ENCODE results near the gene SLC2A4.
"Not testable (repeated sequence)": the region's sequence is repeated elsewhere in the genome, so short reads cannot be mapped to it uniquely, and the experiment has no call there.

SLC2A4 gene

DNA sequence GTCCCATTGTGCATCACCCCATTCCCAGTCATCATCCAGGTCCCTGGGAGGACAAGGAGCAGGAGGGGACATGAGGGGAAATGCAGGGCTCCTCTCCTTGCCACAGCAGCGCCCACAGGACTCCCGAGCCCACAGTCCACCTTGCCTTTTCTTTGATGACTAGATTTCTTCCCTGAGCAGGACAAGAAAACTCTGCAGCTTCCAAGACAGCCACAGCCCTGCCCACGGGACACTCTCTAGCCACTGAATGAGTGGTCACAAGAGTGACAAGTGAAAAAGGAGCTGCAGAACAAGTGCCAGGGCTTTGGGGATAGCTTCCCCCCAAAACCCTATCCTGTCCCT lies 42.9 kb downstream of the SLC2A4 start:
- DNase-seq (ENCODE audit: low spot score): no peak

DNA sequence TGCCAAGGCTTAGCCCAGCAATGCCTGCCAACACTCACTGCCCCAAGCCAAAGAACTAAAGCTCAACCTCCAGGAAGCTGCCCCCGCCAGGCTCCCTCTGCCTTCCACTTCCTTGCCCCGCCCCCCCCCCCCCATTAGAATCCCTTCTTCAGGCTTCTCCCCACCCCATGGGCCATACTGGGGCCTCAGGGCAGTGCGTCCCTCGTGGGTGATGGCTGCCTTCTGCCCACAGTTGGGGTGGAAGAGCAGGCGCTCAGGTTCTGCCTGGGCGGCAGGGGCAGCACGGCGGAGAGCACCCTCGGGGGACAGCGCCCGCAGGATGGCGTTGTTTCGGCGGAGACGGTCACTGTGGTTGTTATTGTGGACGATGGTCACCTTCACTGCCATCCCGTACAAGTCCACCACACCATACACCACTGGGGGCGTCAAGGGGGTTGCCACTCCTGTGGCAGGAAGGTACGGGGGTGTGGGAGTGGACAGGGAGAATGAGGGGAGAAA lies 43.6 kb downstream of the SLC2A4 start:
- no peak for DNase-seq (ENCODE audit: low spot score)

DNA sequence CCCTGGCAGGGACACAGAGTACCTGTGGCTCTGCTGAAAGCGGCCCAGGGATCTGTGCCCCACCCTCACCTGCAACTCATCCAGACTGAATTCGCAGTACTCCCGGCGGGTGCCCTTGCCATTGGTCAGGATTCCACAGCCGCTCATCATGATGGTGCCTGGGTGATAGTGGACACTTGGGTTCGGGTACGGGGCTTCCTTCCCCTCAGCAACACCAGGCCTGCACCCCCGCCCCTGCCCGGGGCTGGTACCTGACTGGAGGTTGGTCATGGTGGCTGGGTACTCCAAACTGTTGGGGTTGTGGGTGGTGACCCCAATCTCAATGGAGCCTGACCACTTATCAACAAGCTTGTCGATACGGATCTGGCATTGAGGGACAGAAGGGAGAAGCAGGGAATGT lies 44.7 kb downstream of the SLC2A4 start:
- no peak for DNase-seq (ENCODE audit: low spot score)

DNA sequence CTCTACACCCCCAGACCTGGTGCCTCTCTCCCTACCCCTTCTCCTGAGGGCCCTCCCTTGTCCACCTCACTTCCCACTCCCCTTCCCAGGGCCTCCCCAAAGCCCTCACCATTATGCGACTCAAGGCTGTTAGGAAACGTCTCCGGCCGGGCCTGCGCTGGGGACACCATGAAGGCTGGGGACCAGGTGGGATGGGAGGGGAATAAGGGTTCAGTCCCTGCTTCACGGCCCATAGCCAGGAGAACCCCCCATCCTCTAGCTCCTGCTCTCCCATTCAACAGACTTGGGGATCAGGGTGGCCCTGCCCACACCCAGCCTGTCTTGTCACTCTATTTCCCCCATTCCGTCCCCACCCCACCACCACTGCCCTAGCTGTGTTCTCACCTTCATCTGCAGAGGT lies 45.5 kb downstream of the SLC2A4 start:
- DNase-seq (ENCODE audit: low spot score): no peak

DNA sequence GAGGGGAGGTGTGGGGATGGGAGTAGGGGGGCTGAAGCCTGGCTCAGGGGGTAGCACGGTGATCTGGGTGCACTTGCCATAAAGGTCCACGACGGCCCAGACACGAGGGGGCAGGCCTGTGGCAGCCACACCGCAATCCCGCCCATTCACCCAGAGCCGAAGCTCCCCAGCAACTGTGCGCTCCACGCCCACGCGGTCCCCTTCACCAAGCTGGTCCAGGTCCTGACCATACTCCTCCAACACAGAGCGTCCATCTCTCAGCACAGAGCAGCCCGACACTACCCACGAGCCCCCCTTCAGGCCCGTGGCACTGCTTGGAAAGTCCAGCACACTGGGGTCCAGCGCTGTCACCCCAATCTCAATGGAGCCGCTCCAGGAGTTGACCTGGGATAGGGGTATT lies 46.0 kb downstream of the SLC2A4 start:
- no peak for DNase-seq (ENCODE audit: low spot score)

DNA sequence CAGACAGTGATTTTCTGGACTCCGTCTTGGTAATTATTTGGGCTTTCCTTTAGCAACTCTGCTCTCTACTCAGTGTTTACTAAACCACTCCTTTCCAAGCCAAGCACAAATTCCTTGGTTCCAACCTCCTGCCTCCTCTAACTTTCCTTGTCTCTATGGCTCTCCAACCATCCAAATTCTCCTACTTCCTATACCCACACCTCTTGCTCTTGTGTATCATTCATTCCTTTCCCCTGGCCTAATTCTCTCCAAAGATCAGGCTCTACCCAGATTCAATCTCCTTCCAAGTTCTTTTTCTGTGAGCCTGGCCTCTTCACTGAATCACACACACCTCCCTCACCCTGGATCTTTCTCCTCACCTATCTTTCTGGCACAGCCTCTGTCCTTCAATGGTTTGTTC lies 46.5 kb downstream of the SLC2A4 start:
- no peak for DNase-seq (ENCODE audit: low spot score)

DNA sequence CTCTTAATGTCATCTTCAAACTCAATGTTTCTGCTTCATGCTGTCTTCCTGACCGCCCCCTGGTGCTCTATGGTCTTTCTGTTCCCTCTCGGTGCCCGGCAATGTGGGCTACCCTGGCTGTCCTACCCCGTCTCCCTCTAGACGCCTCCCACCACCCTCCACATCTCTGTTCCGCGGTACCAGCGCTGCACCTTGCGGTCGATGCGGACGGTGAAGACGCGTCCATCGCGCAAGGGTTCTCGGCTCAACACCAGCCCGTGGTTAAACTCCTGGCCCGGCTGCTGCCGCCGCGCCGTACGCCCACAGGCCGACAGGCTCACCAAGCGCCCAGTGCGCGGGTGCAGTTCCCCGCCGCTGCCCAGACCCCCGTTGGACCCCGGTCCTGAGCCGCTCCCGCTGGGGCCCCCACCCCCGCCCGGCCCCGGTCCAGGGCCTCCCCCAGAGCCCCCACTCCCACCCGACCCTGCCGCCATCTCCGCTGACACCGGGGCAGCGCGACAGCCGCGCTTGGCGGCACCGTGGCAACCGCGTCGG lies 47.4 kb downstream of the SLC2A4 start, which contains the start of gene NEURL4:
Gene NEURL4, minus strand, starts transcription at position 496 of the 534 bp plus-strand sequence. Its CDS starts 23 bp downstream, at position 473.
- no peak for DNase-seq (ENCODE audit: low spot score)

DNA sequence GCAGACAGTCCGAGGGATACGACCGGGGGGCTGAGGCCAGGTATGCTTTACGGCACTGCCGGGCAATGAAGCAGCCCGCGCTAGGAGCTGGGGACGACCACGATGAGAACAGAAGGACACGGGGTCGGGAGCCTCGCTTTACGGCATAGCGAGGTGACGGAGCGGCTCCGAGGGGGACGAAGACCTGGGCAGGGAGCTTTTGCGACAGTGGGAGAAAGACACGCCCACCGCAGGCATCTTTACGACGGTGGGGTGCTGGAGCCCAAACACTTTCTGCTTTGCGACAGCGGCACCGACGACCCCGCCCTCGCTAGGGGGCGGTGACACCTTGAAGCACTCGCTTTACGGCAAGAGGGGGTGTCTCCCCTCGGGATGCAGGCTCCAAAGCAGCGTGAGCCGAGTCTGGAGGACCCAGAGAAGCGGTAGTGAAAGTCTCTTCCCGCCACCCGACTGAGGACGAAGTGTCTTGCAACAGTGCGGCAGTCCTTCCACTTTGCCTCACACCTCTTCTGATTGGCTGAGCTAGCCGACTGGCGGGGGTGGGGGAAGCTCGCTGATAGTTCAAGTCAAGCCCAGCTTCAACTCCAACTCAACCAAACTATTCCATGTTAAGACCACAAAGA lies 48.0 kb downstream of the SLC2A4 start:
- DNase-seq (ENCODE audit: low spot score): peak; percentile 97

DNA sequence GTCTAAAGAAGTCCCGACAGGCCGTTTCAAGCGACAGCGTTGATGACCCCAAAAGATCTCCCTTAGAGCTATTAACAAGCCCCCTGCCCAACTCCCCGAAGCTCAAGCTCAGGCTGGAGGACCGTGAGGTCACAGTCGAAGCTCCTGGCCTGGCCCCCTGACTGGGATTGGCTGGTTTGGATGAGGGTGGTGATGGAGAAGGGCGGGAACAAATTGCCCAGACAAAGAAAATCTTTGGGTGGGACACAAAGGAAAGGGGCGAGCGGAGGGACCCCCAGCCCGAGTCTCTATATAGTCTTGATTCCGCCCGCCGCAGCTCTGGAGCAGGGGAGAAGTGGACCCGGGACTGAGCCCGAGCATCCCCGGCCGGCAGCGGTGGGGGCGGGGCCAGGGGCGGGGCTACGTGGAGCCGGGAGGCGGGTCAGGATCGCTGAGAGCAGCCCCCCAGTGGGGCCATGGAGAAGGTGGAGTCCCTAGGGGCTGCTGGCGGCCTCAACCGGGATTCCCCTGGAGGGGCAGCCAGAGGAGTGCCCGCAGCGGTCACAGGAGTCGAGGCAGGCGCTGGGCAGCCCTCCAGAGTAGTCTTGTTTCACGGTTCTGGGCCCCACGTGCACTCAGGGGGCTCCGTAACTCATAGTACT lies 48.6 kb downstream of the SLC2A4 start:
- peak; percentile 87 for DNase-seq (ENCODE audit: low spot score)

DNA sequence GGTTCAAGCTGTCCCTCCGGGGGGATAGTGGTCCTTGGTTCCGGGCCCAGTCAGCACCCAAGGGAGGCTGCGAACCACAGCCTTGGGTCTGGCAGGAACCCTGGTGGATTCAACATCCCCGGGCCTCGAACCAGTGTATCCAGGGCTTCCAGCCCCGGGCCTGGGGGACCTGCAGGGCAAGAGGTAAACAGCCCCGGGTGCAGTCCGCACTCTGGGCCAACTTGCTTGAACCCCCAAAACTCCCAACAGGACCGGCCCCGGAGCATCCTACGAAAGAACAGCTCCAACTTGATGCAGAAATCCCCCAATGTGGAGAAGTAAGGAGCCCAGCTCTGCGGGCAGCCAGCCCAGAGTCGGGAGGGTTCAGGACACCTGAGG lies 49.1 kb downstream of the SLC2A4 start:
- DNase-seq (ENCODE audit: low spot score): no peak

DNA sequence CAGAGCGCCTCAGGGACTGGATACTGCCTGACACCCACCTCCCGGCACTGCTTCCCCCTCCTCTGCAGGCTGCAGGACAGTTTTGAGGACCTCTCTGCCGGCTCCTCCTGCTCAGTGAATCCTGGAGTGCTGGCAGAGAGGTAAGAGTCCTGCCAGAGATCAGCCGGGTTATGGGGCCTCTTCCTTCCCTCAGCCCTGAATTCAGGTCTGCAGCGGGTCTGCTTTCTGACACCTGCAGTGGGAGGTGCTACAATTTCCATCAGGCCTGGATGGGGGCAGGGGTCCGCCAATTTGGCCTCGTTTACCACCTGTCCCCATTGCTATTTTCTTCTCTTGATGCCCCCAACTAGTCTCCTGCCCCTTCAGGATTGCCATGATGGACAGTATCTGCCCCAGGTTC lies 50.6 kb downstream of the SLC2A4 start:
- no peak for DNase-seq (ENCODE audit: low spot score)

DNA sequence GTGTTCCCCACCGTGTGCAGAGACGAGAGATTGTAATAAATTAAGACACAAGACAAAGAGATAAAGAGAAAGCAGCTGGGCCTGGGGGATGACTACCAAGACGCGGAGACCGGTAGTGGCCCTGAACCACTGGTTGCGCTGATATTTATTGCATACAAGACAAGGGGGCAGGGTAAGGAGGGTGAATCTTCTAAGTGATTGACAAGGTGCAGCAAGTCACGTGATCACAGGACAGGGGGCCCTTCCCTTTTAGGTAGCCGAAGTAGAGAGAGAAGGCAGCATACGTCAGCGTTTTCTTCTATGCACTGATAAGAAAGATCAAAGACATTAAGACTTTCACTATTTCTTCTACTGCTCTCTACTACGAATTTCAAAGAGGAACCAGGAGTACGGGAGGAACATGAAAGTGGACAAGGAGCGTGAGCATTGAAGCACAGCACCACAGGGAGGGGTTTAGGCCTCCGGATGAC lies 51.1 kb downstream of the SLC2A4 start:
- not testable (repeated sequence) for DNase-seq (ENCODE audit: low spot score)

DNA sequence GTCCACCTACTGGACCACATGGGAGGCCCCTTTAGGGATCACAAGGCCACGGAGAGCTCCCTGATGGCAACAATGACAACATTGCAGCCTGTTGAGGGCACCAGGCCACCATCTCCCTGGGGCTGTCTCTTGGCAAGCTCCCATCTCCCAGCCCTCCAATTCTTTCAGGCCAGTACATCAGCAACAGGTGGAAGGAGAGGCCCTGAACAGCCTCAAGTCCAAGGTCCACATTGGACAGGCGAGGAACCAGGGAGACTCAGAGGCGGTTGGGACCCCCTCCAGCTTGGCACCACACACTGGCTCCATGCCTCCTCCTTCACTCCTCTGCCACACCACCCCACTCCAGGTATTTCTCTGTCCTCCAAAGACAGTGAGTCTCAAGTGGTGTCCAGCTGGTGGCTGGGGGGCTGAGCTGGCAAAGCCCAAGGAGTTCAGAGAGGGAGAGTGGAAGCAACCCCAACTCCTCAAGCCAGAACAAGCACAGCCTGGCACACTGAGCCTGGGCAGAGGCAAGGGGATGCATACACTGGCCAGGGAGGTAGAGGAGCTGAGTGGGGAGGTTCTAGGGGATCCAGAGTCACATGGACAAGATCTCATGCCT lies 53.5 kb downstream of the SLC2A4 start:
- DNase-seq (ENCODE audit: low spot score): no peak

DNA sequence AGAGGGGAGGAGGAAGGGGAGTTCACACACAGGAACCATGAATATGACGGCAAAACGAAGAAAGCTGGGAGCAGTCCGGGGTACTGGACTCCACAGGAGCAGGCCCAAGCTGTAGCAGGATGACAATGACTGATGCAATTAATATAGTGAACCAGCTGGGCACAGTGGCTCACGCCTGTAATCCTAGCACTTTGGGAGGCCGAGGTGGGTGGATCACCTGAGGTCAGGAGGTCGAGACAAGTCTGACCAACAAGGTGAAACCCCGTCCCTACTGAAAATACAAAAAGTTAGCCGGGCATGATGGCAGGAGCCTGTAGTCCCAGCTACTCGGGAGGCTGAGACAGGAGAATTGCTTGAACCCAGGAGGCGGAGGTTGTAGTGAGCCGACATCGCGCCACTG lies 54.2 kb downstream of the SLC2A4 start:
- not testable (repeated sequence) for DNase-seq (ENCODE audit: low spot score)

DNA sequence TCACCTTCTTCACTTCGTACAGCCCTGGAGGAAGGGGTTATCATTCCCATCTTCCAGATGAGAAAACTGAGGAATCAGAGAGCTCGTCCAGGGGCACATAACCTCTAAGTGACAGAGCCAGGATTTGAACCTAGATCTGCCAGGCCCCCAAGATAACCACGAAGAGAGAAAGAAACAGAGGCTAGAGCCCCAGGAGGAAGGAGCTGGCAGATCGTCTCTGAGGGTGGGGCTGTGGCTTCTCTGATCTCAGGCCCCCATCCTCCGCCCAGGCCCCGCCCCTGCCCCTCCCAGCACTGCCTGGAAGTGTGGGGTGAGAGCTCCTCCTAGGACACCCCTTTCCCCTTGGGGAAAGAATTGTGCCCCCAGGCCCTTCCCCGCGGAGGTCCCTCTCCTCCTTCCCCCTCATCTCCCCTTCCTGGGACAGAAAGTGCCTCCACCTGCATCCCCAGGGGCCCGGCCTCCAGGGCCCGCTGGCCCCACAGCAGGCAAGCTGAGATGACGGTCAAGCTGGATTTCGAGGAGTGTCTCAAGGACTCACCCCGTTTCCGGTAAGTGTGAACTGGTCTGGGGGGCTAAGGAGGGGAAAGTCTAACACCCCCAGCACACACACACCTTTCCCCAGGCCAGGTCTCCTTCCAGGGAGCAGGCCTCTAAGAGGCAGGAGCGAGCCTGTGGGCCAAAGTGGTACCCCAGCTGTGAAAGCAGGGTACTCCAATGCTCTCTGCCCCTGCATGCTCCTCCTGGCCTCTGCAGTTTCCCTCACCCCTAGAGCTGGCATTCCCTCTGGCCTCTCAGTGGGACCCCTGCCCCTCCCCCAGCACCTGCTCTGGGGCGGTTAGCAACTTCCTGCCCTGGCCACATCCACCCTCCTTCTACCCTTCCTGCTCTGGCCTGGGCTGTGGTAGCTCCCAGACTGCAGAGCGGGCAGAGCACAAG lies 55.0 kb downstream of the SLC2A4 start, which contains the start of gene ACAP1:
Gene ACAP1, plus strand, starts transcription at position 290 of the 936 bp plus-strand sequence. Its CDS starts 206 bp downstream, at position 496.
- no peak for DNase-seq (ENCODE audit: low spot score)

DNA sequence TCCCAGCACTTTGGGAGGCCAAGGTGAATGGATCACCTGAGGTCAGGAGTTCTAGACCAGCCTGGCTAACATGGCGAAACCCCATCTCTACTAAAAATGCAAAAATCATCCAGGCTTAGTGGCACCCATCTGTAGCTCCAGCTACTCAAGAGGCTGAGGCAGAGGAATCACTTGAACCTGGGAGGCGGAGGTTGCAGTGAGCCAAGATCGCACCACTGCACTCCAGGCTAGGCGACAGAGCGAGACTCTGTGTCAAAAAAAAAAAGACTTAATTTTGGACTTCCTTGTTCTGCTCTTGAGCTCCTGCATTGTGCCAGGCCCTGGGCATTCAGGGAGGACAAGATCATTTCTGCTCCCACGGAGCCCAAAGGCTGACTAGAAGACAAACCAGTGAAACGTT lies 56.1 kb downstream of the SLC2A4 start:
- DNase-seq (ENCODE audit: low spot score): not testable (repeated sequence)

Data from AG20443 (cell line).